HG03521 (cell line): Measurements from ENCODE around the gene SLC35B4.

ENCODE experiments used
- ATAC-seq: cut with Tn5 transposase; IDR thresholded peaks from one replicate; pipeline ENCODE4 v1.9.1; 2021; ENCODE audit warnings: mild to moderate bottlenecking, moderate library complexity; ENCODE audit not compliant: unreplicated experiment

SLC35B4 gene

DNA sequence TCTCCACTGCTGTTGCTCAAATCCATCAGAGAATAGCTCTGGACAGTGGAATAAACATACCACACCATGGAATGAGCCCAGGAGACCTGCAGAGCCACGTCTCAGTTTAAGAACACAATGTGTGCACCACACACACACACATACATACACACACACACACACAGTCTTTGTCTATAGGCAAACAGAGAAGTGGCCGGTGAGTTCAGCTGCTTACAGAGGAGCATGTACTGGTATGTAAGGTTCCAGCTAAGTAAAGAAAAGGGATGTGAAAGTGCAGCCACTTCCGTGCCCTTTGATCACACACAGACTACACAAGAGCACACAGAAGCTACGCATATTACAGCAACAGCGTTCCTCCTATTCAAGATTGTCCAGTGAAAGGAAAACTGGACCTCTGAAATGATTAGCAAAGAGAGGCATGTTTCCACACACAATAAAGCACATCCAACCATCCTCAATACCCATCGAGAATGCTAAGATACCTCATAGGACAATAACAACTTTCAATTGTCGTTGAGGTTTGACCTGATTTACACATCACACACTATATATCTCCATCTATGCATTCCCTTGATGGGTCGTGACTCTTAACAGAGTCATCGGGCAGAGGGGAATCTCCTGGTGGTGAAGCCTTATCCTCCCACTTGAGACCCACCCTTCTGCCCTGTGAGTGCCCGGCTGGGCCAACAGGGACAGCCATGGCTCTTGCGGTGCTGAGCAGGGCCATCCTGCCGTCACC is 23.6 kb downstream of the SLC35B4 start:
- ATAC-seq = peak; percentile 100

DNA sequence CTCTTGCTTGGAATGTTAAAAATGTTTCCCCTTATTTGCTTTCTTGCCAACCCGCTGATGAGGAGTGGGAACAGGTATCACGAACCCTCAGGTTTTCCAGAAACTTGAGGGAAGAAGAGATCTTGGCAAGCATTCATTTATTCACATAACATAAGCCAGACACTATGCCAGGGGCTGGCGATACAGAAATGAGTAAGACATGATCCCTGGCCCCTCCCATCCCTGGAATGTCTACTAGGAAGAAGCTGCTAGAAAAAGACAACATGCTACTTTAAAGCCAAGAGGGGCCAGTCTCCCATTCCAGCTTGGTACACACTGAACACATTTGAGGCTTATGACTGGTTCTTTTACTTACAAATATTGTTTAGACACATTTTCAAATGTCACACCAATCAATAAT is 26.4 kb downstream of the SLC35B4 start:
- no peak for ATAC-seq

DNA sequence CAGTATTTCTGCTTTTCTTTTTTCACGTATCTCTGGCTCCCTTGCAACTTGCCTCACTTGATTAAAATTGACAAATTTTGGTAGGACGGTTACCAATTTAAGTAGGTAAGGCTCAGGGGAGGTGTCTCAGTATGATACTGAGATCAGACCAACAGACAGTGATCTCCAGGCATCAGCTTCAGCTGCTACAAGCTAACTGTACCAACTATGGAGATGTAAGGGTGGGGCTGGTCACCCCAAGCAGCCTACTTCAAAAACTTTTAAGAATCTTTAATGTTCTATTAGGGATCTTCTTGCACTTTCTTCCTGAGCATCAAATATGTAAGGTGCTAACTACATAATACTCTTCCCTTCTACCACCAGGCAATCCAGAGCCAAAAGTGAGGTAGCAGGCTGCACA is 26.9 kb downstream of the SLC35B4 start:
- no peak for ATAC-seq

DNA sequence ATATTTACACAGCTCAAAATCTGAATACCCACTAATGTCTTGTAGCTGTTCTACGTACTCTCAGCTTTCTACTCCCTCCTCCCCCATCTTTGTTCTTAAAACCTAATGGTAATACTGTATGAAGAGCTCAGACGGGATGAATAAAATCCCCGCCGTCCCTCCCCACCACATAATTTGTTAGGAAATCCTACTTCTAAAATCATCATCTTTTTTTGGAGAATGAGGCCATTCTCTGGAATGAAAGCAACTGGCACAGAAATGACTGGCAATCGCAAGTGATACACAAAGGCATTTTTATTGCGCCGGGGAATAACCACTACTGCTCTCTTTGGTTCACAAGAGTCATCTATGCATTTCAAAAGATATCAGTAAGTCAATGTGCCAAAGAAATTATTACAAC is 27.3 kb downstream of the SLC35B4 start:
- no peak for ATAC-seq

DNA sequence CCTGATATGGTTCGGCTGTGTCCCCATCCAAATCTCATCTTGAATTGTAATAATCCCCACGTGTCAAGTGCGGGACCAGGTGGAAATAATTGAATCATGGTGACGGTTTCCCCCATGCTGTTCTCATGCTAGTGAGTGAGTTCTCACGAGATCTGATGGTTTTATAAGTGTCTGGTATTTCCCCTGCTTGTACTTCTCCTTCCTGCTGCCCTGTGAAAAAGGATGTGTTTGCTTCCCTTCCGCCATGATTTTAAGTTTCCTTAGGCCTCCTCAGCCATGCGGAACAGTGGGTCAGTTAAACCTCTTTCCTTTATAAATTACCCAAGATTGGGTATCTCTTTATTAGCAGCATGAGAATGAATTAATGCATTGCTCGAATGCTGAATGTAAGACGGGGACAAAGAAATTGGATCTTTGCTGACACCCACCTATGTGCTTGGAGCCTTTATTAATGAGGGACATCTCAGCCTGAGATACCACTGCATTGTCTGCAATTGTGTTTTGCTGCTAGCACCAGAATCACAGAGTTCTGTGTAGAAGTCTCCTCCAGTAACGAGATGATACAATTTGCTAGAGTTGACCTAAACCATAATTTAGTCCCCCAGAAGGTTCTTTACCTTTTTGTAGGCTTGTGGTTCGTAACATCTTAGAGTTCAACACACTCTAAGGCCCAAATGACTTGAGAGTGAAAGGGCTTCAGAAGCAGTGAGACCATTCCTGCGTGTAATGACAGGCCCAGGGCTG is 28.6 kb downstream of the SLC35B4 start:
- no peak for ATAC-seq

DNA sequence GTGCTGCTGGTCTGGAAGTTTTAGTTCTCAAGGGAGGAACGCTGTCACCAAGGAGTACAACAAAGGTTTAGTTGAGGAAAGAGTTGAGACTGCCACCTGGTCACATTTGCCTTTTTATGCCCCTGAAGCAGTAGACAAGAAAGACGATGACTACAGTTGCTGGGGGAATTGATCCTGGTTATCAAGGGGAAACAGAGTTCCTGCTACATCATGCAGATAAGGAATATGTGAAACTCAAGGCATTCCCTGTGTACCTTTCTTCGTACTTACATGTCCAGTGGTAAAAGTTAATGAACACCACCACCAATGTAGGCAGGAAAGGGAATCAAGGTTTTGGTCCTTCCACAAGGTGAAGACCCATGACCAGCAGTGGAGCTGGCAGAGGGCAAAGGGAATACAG is 31.8 kb downstream of the SLC35B4 start:
- no peak for ATAC-seq

DNA sequence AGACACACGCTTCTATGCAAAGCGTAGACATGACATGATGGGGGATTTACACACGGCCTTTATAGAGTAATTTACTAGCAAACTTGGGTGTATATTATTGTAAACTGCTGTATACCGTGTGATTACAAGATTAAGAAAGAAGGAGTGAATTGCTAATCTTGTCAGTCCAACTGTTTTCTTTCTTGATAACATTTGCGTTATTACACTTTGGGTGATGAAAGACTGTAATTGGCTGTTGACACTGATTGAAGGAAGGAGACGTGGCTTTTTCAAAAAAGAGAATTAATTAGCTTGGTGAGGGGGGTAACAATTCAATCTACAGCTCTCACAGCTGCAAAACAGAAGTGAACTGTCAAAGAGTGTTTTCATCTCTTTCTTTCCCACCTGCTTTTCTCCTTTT is 32.7 kb downstream of the SLC35B4 start:
- ATAC-seq = no peak

DNA sequence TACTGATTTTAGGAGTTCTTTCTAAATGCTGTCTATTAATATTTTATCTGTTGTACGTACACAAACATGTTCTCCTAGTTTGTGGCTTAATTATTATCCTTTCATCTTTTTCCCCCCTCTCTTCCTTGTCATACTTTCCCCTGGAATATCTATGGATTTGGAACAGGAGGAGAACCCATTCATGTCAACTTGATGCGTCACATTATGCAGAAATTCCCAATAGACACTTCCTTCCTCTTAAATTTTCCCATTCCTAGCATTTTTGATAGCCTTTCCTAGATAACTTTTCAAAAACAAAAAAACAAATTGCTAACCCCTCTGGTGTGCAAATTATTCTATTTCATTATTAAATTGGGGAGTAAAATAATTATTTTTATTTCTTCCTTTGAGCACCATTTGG is 36.2 kb downstream of the SLC35B4 start:
- no peak for ATAC-seq

DNA sequence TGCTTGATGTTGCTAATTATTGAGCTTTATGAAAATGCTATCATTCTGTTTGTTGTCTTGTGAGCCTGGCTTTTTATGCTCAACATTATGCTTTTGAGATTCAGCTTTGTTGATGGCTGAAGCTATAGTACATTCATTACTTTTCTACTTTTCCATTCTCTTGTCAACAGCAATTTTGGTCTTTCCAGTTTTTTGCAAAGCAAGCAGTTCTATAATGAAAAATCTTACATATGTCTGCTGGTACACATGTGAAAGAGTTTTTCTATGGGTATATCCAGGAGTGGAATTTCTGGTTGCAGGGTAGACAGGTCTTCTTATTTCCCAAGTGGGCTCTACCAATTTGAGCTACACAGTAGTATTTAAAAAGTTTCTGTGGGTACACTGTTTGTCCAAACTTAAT is 36.8 kb downstream of the SLC35B4 start:
- ATAC-seq = no peak

DNA sequence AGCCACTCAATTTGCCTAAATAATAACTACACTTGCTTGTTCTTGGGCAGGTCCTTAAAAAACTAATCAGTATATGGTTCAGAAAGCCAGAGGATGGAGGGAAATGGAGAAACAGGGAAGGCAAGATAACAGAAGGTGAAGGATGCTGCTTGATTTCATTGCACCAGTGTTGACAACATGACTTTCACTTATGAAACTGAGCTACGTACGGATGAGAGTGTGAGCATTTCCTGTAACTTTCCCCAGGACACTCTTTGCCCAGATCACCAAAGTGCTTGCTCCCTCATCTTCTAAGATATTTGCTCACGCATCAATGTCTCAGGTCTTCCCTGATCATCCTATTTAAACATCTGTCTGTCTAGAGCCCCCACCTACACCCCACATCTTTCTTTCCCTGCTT is 37.4 kb downstream of the SLC35B4 start:
- ATAC-seq = no peak

DNA sequence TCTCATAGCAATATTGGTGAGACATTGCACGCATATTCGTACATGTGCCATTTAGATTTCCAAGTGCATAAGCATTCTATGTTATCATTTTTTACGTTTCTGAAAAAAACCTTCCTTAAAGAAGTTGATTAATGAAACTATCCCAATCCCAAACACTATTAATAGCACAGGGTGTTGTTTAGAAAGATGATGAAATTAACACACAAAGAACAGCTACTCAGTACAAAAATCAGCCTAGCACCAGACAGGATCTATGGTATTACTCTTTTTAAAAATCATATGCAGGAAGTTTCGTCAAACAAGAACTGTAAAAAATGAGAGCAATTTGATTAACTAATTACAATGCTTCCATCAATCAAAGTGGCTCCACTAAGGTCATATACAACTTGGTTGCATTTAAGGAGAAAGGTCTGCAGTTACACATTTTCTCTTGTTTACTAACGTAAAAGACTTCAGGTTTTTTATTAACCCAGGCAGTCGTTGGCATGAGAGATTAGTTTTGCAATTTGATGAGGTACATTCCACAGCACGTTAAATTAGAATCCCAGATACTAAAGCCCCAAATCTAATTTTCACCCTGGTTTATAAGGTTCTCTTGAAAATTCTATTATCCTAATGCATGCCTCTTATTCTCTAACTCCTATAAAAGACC is 38.1 kb downstream of the SLC35B4 start:
- ATAC-seq = no peak

DNA sequence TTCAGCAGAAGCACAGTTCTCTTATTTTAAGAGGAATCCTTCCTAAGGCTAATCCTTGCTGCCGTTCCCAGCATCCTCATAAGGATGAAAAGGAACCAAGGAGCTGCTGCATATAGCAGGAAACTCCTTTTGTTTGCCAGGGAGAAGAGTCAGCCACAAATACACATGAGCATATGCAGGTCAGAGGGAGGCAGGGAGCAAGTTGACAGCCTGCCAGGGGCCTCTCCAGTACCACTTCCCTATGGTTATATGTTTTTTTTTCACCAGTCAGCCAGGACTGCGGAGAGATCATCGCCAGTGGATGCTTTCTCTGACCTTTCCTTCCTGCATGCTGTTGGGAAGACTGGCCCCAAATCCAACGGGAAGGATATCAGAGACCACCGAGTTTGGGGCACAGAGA is 39.8 kb downstream of the SLC35B4 start:
- ATAC-seq = no peak

DNA sequence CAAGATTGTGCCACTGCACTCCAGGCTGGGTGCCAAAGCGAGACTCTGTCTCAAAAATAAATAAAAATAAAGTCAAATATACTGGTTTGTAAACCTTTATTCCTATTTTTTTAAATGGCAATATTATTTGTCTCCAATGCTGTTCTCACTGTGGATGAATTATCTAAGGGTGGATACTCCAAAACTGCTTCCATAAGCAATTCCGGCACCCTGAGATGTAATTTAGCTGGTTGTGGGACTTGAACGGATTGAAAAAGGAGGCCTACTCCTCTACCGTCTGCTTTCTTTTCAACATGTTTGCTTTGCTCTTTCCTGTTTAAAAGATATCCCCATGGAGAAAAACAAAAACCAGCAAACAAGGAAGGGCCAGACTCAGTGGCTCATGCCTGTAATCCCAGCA is 54.4 kb downstream of the SLC35B4 start:
- no peak for ATAC-seq

DNA sequence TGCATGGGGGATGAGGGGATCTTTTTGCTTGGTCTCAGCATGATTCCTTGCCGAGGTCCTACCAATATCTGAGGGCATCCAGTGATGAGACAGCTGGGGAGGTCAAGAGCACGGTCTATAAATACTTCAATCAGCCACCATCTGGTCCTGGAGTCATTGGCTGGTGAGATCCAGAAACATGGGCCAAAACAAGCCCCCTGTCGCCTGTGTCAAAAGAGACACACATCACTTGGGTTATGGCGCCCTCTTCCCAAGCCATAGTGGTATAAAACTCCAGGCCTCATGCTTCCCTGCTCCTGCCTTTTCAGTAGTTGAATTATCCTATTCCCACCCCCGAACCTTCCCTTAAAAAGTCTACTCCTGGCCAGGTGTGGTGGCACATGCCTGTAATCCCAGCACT is 60.9 kb downstream of the SLC35B4 start:
- ATAC-seq = no peak

DNA sequence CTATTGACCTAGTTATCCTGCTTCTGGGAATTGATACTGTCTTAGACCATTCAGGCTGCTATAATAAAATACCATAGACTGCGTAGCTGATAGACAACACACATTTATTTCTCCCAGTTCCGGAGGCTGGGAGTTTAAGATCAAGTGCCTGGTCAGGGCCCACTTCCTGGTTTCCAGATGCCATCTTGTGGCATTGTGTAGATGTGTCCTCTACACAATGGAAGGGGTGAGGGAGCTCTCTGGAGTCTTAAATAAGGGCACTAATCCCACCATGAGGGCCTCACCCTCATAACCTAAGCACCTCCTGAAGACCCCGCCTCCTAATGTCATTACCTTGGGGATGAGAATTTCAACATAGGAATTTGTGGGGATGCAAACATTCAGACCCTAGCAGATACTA is 62.4 kb downstream of the SLC35B4 start:
- ATAC-seq = no peak

DNA sequence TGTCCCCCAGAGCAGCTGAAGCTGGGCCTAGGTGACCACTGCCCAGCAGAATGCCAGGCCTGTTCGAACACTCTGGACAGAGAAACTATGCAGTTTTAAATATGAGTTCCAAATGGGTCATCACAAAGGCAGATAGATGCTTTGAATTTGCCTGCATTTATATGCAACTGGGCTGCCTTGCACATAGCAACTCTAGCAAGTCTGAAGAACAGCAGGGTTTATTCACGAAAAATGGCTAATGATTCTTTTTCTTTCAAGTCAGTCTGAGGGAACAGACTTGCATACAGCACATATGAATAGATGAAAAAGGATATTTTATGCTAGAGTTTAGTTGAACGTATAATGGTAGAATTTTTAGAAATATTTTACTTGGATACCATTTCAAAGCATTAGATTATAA is 68.5 kb downstream of the SLC35B4 start:
- ATAC-seq = no peak

DNA sequence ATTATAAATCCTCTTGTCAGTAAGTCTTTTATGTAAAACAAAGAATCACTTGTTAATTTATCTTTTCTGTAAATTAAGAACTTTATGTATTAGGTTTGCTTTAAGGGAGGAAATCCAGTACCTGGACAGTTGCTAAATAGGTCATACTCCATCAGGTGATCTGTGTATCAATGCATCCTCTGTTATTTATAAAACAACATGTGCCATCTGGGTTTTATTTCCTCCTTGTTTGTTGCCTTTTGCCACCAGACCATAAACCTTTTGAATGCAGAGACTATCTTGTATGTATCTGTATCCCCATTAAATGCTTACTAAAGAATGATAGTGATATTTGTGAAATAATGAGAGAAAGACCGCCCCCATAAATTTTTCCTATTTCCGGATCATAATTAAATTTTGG is 70.0 kb downstream of the SLC35B4 start:
- no peak for ATAC-seq

DNA sequence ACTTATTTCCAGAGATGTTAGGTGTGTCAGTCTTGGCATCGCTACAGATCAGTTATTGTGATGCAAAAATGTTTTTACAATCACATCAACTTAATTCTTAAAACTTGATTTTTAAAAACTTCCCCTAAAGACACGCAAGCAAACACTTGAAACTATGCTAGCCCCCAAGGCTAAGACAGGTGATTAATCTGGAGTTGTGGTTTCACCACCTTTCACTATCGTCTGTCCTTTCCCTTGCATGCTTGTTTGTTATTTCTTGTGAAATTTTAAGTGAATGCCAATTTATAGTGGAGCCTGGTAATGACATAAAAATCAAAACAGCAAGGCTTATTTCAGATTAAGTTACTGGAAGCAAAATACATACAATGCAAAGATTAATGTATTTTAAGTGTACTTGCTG is 70.4 kb downstream of the SLC35B4 start:
- no peak for ATAC-seq

DNA sequence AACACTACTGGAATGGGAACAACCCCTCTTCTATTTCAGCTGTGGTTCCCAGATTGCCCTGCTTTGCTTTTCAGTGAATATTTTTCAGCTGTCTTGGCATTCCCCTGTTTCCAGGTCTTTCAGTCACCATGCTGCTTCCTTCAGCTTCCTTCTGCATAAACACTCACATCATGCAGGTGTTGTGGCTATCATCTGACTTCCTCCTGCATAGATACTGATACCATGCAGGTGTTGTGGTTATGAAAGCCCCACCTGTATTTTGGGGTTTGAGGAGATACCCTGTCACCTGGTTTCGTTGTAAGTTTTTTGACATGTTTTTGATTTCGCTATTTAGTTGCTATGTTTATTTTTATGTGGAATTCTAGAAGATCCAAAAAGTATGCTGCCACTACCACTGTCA is 71.5 kb downstream of the SLC35B4 start:
- no peak for ATAC-seq
